HL-60 (cell line): ENCODE data around the gene RAB40B.

Source experiments
- DNase-seq, 2 experiments: peaks; one replicate each; pipeline ENCODE4 v3.0.0-alpha.2; 2010 to 2020; ENCODE audit warnings: low read depth in 1 of 2, low spot score in 1 of 2
- H3K27ac ChIP-seq: fragments of 250-450 bp; sonication (Bioruptor Pico); replicated peaks from 2 replicates; pipeline ENCODE4 v1.5.1; 2020; ENCODE audit warnings: mild to moderate bottlenecking, moderate library complexity
- H3K27me3 ChIP-seq: fragments of 250-450 bp; sonication (Bioruptor Pico); 2 replicates; pipeline ENCODE4 v1.5.1; 2021; ENCODE audit warnings: mild to moderate bottlenecking, moderate library complexity; ENCODE audit not compliant: insufficient read depth, poor library complexity, severe bottlenecking
- H3K4me3 ChIP-seq: replicated peaks from 2 replicates; pipeline ENCODE4 v1.5.1; 2011; ENCODE audit warnings: mild to moderate bottlenecking, control low read depth, low read length; ENCODE audit not compliant: insufficient read depth
- GABPA ChIP-seq: IDR thresholded peaks from 2 replicates; pipeline ENCODE4 v1.6.1; 2012; ENCODE audit warnings: low read depth
- POLR2AphosphoS5 ChIP-seq: IDR thresholded peaks from 2 replicates; pipeline ENCODE4 v1.6.1; 2012; ENCODE audit warnings: low read depth
- SPI1 ChIP-seq: IDR thresholded peaks from 2 replicates; pipeline ENCODE4 v1.6.1; 2012; ENCODE audit warnings: low read depth, mild to moderate bottlenecking, borderline replicate concordance
- TF ChIP-seq, protein P1 (sequence below): IDR thresholded peaks from one replicate; pipeline ENCODE4 v1.5.1; 2011; ENCODE audit warnings: low read length, control low read depth, inconsistent platforms; ENCODE audit not compliant: insufficient read depth
- TF ChIP-seq, protein P2 (sequence below): IDR thresholded peaks from 2 replicates; pipeline ENCODE4 v1.6.1; 2012; ENCODE audit warnings: low read depth; ENCODE audit not compliant: insufficient replicate concordance

Gene RAB40B

DNA sequence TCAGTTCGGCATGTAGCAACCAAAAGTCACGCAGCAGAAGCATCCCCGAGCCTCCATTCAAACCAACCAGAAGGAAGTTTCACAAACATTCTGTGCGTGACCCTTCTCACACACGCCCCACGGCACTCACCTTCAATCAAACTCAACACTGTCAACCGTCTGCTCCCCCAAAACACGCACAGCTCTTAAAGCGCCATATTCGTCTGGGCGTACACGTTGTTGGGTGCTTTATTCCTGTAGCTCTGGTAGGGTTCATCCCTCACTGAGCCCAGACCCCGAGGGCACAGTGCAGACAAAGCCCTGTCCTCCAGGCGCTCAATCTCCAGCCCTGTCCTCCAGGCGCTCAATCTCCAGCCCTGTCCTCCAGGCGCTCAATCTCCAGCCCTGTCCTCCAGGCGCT lies 2.2 kb downstream of the RAB40B start:
- no peak for DNase-seq
- peaks cover 8% of the 10 kb centered on the region for H3K27me3 ChIP-seq
- H3K4me3 ChIP-seq, result no peak overlapping the region
- TF ChIP-seq POLR2AphosphoS5, result no peak
- TF ChIP-seq, protein P1, sequence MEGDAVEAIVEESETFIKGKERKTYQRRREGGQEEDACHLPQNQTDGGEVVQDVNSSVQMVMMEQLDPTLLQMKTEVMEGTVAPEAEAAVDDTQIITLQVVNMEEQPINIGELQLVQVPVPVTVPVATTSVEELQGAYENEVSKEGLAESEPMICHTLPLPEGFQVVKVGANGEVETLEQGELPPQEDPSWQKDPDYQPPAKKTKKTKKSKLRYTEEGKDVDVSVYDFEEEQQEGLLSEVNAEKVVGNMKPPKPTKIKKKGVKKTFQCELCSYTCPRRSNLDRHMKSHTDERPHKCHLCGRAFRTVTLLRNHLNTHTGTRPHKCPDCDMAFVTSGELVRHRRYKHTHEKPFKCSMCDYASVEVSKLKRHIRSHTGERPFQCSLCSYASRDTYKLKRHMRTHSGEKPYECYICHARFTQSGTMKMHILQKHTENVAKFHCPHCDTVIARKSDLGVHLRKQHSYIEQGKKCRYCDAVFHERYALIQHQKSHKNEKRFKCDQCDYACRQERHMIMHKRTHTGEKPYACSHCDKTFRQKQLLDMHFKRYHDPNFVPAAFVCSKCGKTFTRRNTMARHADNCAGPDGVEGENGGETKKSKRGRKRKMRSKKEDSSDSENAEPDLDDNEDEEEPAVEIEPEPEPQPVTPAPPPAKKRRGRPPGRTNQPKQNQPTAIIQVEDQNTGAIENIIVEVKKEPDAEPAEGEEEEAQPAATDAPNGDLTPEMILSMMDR, result no peak
- TF ChIP-seq GABPA, result no peak
- no peak for TF ChIP-seq SPI1
- TF ChIP-seq, protein P2, sequence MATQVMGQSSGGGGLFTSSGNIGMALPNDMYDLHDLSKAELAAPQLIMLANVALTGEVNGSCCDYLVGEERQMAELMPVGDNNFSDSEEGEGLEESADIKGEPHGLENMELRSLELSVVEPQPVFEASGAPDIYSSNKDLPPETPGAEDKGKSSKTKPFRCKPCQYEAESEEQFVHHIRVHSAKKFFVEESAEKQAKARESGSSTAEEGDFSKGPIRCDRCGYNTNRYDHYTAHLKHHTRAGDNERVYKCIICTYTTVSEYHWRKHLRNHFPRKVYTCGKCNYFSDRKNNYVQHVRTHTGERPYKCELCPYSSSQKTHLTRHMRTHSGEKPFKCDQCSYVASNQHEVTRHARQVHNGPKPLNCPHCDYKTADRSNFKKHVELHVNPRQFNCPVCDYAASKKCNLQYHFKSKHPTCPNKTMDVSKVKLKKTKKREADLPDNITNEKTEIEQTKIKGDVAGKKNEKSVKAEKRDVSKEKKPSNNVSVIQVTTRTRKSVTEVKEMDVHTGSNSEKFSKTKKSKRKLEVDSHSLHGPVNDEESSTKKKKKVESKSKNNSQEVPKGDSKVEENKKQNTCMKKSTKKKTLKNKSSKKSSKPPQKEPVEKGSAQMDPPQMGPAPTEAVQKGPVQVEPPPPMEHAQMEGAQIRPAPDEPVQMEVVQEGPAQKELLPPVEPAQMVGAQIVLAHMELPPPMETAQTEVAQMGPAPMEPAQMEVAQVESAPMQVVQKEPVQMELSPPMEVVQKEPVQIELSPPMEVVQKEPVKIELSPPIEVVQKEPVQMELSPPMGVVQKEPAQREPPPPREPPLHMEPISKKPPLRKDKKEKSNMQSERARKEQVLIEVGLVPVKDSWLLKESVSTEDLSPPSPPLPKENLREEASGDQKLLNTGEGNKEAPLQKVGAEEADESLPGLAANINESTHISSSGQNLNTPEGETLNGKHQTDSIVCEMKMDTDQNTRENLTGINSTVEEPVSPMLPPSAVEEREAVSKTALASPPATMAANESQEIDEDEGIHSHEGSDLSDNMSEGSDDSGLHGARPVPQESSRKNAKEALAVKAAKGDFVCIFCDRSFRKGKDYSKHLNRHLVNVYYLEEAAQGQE, result no peak
- H3K27ac ChIP-seq, result no peak overlapping the region

DNA sequence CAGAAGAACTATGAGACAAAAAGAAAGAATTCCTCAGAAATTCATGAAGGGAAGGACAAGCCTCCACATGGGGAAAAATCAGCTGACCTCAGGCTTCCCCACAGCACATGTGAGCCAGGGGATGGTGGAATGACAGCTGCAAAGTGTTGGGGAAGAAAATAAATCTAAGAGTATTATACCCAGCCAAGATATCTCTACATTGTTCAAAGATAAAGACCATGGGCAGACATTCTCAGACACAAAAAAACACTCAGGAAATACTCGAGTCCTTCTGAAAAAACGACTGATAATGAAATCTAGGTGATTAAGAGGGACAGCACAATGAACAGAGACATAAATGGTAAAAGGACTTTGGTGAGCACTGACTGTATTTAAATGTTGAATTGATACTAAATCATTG lies 3.9 kb downstream of the RAB40B start:
- peaks cover 8% of the 10 kb centered on the region for H3K27me3 ChIP-seq
- TF ChIP-seq GABPA, result no peak
- no peak overlapping the region for H3K4me3 ChIP-seq
- DNase-seq, result no peak
- no peak overlapping the region for H3K27ac ChIP-seq

DNA sequence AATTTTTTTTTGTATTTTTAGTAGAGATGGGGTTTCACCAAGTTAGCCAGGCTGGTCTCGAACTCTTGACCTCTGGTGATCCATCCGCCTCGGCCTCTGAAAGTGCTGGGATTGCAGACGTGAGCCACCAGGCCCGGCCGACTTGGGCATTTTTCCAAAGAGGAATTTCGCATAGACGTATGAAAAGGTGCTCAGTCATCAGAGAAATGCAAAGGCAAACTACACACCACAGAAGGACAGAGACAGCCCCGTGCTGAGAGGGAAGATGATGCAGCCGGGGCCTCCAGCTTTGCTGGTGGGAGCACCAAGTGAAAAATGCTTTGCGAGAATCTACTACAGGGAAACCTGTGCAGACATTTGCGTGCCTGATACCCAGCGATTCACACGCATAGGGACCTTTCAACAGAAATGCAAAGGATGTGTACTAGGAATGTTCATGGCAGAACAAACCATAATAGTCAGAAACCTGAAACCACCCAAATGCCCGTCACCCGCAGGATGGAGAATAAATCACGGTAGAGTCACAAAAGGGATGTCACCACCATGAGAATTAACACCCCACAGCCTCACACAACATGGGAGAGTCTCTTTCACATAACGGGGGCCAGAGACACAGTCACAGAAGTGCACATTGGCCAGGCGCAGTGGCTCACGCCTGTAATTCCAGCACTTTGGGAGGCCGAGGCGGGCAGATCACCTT lies 5.2 kb downstream of the RAB40B start:
- DNase-seq, result no peak
- TF ChIP-seq GABPA, result no peak
- TF ChIP-seq, protein P2, result no peak
- no peak for TF ChIP-seq SPI1
- TF ChIP-seq, protein P1, result no peak
- no peak for TF ChIP-seq POLR2AphosphoS5

DNA sequence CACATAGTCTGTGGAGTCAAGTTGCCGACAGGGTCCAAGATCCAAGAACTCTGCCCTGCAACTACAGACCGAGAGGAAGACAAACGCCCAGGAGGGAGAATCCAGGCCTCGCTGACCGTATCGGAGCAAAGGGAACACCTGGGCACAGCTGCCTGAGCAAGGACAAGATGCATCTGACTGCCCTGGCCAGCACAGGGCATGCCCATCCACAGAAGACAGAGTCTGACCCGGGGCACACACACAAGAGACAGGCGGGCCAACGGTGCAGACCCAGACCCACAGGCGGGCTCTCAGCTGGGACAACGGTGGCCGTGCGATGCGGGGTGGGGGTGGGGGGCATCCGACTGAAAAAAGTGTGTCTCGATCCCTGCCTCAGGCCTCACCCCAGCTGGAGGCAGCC lies 6.2 kb downstream of the RAB40B start:
- H3K27ac ChIP-seq, result no peak overlapping the region
- DNase-seq, result no peak
- no peak overlapping the region for H3K4me3 ChIP-seq
- TF ChIP-seq SPI1 (no peak), POLR2AphosphoS5 (no peak), GABPA (no peak)
- TF ChIP-seq, protein P2, result no peak
- TF ChIP-seq, protein P1, result no peak
- H3K27me3 ChIP-seq, result peaks cover 3% of the 10 kb centered on the region

More for the DNA sequence above, 5.2 kb downstream of the RAB40B start:
- Histone ChIP-seq H3K27me3 (peaks cover 8% of the 10 kb centered on the region), H3K4me3 (no peak overlapping the region), H3K27ac (no peak overlapping the region)
